Raji (cell line): Measurements from ENCODE around the gene MRPL33.

Source experiments
- POLR2A ChIP-seq: IDR thresholded peaks from 2 replicates; pipeline ENCODE4 v1.6.1; 2011; ENCODE audit warnings: low read depth, low read length, control low read depth; ENCODE audit not compliant: insufficient read depth

MRPL33 gene

GRCh38 chr2:27736031-27736889 is 35.3 kb upstream of the MRPL33 start:
- no peak for TF ChIP-seq POLR2A

- no peak for TF ChIP-seq POLR2A
Measured at GRCh38 chr2:27736890-27737204, 34.7 kb upstream of the MRPL33 start.

- TF ChIP-seq POLR2A = no peak
Measured at GRCh38 chr2:27737676-27738348, 33.7 kb upstream of the MRPL33 start.

- TF ChIP-seq POLR2A = no peak
Measured at GRCh38 chr2:27738349-27739057, 33.0 kb upstream of the MRPL33 start.

- TF ChIP-seq POLR2A = no peak
Measured at GRCh38 chr2:27739058-27739373, 32.5 kb upstream of the MRPL33 start.

GRCh38 chr2:27741673-27742072 is 29.8 kb upstream of the MRPL33 start:
- no peak for TF ChIP-seq POLR2A

- TF ChIP-seq POLR2A = no peak
Measured at GRCh38 chr2:27742571-27742970, 28.9 kb upstream of the MRPL33 start.

GRCh38 chr2:27746325-27746724 is 25.2 kb upstream of the MRPL33 start:
- TF ChIP-seq POLR2A = no peak

GRCh38 chr2:27747827-27748352 is 23.6 kb upstream of the MRPL33 start:
- TF ChIP-seq POLR2A = no peak

GRCh38 chr2:27751377-27751776 is 20.1 kb upstream of the MRPL33 start:
- TF ChIP-seq POLR2A = no peak

GRCh38 chr2:27752551-27753237 is 18.8 kb upstream of the MRPL33 start:
- TF ChIP-seq POLR2A = no peak

- no peak for TF ChIP-seq POLR2A
Measured at GRCh38 chr2:27754138-27754588, 17.4 kb upstream of the MRPL33 start.

GRCh38 chr2:27754831-27755230 is 16.7 kb upstream of the MRPL33 start:
- TF ChIP-seq POLR2A = no peak

- no peak for TF ChIP-seq POLR2A
Measured at GRCh38 chr2:27756091-27756490, 15.4 kb upstream of the MRPL33 start.
